Measurements from ENCODE around the gene CNTN6.

Gene CNTN6

DNA sequence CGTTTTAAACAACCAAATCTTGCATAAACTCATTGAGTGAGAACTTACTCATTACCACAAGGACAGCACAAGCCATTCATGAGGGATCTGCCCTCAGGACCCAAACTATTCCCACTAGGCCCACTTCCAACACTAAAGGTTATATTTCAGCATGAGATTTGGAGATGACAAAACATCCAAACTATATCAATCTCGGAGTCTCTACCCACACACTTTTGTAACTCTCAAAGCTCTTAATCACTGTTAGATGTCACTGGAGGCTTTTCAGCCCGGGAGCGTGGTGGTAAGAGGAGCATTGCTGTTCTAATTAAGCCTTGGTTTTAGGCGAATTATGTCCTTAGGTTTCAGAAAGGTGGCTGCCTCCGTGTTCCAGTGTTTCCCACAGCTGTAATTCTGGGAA is 86.3 kb downstream of the CNTN6 start:
- no peak for DNase-seq

GRCh38 chr3:1183320-1184048 is 90.7 kb downstream of the CNTN6 start:
- no peak for DNase-seq

DNA sequence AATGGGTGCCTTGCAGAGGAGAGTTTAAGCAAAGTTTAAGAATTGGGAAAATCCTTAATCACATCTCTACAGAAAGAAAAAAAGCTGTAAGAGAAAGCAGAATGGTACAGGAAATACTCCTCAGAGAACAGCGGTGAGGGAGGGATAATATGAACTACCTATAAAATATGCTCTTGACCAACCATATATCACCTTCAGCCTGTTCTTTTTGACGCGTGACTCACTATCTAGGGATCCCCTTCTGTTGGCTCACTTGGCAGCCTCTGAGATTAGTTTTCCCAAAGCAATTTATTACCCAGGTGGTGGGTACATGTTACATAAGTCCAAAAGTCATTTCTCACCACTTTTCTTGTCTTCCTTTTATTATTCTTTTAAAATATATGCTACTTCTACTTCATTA is 97.7 kb downstream of the CNTN6 start:
- DNase-seq: no peak

DNA sequence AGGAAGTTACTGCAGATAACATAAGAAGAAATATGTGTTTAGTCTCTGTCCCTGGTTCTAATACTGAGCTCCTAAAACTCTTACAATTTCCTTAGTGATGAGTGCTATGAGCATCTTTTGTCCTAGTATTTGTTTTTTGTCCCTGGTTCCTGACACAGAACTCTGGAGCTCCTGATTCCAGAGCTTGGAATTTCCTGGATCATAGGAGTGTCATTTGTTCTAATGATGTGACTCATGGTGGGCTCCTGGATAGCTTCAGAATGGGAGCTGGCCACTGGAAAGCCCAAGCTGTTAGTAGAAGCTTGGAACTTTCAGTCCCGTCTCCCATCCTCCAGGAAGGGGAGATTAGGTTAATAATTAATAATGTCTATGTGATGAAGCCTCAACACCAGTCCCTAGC is 98.2 kb downstream of the CNTN6 start:
- no peak for DNase-seq

GRCh38 chr3:1195947-1196346 is 103.1 kb downstream of the CNTN6 start:
- DNase-seq: no peak

DNA sequence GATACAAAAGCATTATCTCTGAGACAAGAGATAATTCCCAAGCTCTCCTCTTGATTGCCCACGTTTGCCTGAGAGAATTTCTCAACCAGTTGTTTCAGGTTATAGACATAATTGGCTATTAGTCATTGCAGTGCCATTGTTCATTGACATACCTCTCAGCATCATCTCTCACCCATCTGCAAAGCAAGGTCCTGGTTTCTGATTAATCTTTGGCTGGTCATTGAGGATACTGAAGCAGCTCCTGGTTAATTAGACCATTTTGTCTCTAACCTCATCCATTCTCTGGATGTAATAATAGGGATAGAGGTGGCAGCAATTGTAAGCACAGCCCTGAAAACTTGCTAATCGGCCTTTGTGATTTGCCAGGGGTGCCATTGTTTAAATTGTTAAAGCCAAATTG is 104.2 kb downstream of the CNTN6 start:
- DNase-seq: no peak

DNA sequence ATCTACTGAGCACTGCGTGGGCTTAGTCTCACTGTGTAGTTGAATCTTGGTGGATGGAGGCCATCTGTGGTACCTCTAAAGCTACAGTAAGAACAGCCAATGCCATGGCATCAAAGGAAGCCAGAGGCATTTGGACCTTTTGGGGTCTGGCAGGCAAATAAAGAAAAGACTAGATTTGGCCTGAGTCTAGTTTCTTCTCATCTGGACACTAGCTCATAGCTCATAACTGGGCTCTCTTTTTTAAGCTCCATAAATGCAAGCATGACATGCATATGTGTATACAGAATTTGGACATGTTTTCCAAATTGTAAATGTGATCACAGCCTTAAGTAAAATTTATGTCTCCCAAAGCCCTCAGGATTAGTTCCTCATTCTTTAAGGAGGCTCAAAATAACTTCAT is 107.5 kb downstream of the CNTN6 start:
- DNase-seq: no peak

DNA sequence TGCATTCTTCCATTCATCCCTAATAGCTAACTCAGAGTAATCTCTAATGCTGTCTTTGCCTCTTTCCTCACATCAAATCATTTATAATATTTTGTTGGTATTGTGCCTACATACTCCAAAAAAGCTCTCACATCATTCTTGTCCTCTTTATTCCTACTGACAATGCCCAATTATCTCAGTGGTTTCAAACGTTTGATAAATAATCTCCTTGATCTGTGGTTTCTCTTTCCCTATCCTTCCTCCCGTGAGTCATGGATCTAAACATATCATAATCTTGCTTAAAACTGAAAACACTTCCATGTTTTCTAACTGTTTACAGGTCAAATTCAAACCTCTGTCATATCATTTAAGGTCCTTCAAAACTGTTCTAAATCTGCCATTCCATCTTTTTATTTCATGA is 115.1 kb downstream of the CNTN6 start:
- no peak for DNase-seq

GRCh38 chr3:1214933-1215332 is 122.1 kb downstream of the CNTN6 start:
- no peak for DNase-seq

GRCh38 chr3:1216856-1217255 is 124.0 kb downstream of the CNTN6 start:
- DNase-seq: no peak

DNA sequence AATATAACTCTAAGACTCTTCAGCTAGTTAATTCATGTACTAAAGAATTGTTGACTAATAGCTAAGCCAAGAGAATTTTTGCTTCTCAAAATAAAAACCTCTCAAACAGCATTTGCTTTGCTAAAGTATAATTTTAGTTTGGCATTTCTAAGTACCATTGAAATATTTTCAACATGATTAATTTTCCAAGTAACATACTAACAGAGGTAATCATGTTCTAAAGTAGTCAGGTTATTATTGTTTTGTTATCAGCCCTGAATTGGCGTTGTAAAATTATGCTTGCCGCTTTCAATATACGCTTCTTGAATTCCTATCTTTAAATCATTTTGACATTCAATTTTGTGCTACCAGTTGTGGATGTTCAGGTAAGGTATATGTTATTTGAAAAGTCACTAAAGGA is 134.3 kb downstream of the CNTN6 start:
- no peak for DNase-seq

GRCh38 chr3:1228289-1228688 is 135.5 kb downstream of the CNTN6 start:
- no peak for DNase-seq

DNA sequence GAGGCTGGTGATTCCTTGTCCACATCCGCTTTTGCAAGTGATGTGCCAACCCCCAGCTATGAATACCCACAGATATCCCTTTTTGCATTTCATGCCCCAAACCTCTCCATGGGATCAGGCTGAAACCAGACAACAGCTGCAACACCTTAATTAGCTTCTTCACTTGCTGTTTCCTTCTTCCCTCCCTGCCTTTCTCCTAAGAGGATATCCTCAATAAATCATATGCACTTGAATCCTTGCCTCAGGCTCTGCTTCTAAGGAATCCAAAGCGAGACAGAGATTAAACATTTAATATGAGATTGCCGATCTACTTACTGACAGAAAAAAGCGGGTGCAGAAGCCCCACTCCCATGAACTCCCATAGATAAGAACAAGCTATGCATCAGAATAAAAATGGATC is 138.1 kb downstream of the CNTN6 start:
- no peak for DNase-seq

- DNase-seq: no peak
Measured at GRCh38 chr3:1232276-1232675, 139.5 kb downstream of the CNTN6 start.

DNA sequence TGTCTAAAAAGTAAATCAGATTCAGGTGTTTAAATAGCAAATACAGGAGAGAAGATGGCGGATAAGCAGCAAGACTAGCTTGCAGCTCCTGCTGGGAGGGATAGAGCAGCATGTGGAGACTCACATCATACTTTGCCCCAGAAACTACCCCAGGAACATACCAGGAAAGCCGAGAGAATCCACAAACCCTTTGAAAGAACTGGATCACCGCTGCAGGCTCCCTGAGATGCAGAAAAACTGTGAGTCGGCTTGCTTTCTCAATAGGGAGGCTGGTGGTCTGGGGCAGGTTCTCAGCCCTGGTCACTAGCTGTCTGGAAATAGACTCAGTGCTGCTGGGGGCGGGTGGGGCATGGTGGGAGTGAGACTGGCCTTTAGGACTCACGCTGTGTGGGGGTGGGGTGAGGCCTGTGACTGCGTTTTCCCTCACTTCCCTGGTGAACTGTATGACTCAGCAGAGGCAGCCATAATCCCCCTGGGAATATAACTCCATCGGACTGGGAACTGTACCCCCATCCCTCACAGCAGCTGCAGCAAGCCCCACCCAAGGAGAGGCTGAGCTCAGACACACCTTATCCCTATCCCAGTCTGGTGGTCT is 142.8 kb downstream of the CNTN6 start:
- DNase-seq: no peak

- no peak for DNase-seq
Measured at GRCh38 chr3:1251282-1252060, 158.6 kb downstream of the CNTN6 start.

GRCh38 chr3:1252061-1252430 is 159.2 kb downstream of the CNTN6 start:
- DNase-seq: no peak

DNA sequence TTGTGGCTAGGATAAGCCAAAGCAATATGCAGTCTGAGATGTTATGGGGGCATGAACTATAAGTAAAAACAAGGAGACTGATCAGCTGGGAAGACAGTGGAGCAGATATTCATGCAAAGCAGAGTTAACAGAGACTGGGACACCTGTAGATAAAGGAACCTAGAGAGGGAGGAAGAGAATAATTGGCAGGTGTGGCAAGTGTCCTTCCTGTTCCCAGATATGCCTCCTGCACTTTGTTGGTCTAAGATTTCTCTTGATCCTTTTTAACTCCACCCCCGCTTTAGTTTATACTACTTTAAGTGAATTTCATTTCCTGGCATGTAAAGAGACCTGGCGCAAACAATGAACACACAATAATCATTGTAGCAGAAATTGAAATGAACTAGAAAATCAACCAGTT is 169.4 kb downstream of the CNTN6 start:
- no peak for DNase-seq

- no peak for DNase-seq
Measured at GRCh38 chr3:1263121-1263520, 170.3 kb downstream of the CNTN6 start.

DNA sequence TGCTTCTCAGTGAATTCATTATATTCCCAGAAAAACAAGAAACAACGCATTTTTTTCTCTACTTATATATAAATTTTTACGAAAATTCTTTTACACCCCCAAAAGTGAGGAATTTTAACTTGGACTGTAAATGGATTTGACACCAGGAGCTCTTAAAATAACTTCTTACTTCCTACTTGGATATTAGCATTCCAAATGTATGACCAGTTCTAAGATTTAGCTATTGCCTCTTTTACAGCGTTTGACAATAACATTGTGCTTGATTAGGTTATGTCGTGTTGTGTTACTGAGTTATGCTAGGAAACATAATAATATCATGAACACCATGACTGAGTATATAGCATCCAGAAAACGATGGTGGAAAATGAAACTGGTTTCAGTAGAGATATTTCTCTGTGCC is 177.0 kb downstream of the CNTN6 start:
- DNase-seq: no peak

DNA sequence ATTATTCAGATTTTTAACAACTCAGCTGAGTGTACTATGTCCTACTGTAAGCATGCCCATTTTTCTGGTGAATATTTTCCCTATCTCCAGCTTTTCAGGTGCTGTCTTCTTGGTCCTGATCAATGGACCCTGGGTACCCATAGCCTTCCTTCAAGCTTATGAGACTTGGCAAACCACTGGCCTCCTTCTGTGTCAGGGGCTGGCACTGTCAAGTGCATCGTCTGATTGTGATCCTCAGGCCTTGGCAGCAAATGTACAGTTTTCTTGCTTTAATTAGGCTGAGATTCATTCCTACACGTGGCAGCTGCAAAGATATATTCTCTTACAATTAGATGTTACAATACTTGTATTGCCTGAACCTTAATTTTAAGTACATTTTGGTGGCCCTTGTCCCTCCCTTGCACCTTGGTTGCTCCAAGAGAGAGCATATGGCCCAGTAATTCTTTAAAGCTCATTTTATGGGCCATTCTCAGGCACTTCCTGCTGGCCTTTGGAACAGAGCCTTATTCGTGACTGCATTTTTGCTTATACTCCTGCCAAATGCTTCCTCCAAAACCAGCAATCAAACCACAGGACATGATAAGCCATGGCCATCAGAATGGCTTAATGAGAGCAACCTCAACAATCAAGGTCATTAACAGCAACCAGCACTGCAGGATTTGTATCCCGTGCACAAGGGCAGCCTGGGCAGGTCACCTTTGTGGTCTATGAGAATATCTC is 179.9 kb downstream of the CNTN6 start:
- no peak for DNase-seq

- DNase-seq: no peak
Measured at GRCh38 chr3:1275495-1275894, 182.7 kb downstream of the CNTN6 start.

DNA sequence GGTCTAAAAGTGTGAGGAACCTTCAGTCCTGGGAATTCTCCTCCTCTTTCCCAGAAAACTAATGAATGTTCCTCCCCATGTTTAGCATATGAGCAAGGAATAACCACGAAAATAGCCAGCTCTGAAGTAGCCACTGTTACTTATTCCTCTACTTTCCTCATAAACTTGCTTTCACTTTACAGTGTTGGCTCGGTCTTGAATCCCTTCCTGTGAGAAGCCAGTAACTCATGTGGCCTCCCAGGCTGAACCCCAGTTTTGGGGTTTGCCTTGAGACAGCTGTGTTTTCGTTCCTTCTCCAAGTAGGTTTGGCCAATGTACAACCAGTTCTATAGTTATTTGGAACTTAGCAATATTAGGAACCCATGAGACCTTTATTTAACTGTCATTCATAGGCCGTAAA is 195.0 kb downstream of the CNTN6 start:
- DNase-seq: no peak

Data from CD4-positive, alpha-beta T cell treated with Interferon alpha-2 for 1 hour (primary cell).